GM12864 (cell line): ENCODE results near the gene ELAVL3.
A peak's percentile ranks its signal among the peaks of the same experiment; 100 is the strongest.
"Not testable (repeated sequence)": the region's sequence is repeated elsewhere in the genome, so short reads cannot be mapped to it uniquely, and the experiment has no call there.

ENCODE experiments used
- DNase-seq: peaks from one replicate; pipeline ENCODE4 v3.0.0-alpha.2; 2011; ENCODE audit warnings: low read depth
- H3K4me3 ChIP-seq: 2 replicates; pipeline ENCODE4 v1.5.1; 2011; ENCODE audit warnings: mild to moderate bottlenecking, low read depth, low read length, control low read depth
- TF ChIP-seq, protein P1 (sequence below): IDR thresholded peaks from 2 replicates; pipeline ENCODE4 v1.5.1; 2011; ENCODE audit warnings: low read depth, mild to moderate bottlenecking, moderate library complexity, low read length, control low read depth, inconsistent platforms; ENCODE audit errors: missing control alignments

The ELAVL3 gene

DNA sequence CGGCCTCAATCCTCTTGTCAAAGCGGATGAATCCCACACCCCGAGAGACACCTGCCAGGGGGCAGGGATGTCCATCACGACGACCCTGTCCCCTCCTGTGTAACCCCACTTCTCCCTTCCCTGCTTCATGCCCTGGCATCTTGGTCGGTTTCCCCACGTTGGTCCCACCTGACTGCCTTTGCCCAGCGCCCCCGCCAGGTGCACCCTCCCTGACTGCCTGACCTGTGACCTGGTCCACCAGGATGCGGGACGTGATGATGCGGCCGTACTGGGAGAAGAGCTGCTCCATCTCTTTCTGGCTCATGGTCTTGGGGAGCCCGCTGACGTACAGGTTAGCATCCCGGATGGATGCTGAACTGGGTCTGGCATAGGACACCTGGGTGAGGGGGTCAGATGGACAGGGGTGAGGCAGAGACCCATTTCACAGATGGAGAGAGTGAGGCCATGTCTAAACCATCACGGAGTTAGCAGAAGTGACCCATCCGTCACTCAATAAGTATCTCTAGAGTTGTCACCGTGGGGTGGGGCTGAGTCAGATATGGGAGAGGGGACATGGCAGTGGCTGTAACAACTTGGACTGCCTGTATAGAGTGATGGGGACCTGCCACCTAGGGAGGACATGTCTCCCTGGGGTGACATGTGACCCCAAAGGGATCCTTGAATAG is 22.5 kb downstream of the ELAVL3 start:
- no peak overlapping the region for H3K4me3 ChIP-seq
- no peak for DNase-seq
- TF ChIP-seq, protein P1, sequence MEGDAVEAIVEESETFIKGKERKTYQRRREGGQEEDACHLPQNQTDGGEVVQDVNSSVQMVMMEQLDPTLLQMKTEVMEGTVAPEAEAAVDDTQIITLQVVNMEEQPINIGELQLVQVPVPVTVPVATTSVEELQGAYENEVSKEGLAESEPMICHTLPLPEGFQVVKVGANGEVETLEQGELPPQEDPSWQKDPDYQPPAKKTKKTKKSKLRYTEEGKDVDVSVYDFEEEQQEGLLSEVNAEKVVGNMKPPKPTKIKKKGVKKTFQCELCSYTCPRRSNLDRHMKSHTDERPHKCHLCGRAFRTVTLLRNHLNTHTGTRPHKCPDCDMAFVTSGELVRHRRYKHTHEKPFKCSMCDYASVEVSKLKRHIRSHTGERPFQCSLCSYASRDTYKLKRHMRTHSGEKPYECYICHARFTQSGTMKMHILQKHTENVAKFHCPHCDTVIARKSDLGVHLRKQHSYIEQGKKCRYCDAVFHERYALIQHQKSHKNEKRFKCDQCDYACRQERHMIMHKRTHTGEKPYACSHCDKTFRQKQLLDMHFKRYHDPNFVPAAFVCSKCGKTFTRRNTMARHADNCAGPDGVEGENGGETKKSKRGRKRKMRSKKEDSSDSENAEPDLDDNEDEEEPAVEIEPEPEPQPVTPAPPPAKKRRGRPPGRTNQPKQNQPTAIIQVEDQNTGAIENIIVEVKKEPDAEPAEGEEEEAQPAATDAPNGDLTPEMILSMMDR = no peak

DNA sequence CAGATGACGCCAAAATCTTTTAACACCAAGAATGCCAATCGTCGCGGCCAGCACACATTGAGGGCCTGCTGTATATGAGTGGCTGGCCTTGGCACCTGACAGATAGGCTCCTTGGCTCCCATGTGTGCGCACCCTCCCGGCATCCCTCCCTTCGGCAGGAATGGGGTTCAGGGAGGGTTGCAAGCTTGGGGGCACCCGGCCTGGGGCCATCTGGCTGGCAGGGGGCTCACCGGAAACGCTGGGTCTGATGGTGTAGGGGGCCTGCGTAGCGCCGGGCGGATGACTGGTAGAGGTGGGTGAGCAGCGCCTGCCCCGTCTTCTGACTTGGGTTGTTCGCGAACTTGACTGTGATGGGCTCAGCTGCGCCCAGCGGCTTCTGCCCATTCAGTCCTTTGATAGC is 23.0 kb downstream of the ELAVL3 start:
- no peak for DNase-seq
- TF ChIP-seq, protein P1 = no peak
- no peak overlapping the region for H3K4me3 ChIP-seq

DNA sequence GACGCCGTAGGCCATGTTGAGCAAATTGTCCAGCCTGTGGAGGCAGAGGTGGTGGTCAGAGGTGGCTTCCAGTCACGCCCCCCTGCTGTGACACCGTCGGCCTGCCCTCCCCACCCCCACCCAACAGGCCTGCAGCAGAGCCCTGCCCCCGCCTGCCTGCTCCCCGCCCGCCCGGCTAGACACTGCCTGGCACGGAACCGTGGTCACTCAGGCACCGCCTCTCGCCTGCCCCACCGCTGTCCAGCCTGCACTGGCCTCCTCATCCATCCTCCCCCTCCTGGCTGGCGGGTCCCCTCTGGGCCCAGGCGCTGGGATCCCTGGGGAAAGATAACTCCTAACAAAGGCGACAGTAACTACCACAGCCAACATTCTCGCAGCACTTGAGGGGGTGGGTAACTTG is 23.7 kb downstream of the ELAVL3 start:
- TF ChIP-seq, protein P1 = no peak
- no peak overlapping the region for H3K4me3 ChIP-seq
- no peak for DNase-seq

DNA sequence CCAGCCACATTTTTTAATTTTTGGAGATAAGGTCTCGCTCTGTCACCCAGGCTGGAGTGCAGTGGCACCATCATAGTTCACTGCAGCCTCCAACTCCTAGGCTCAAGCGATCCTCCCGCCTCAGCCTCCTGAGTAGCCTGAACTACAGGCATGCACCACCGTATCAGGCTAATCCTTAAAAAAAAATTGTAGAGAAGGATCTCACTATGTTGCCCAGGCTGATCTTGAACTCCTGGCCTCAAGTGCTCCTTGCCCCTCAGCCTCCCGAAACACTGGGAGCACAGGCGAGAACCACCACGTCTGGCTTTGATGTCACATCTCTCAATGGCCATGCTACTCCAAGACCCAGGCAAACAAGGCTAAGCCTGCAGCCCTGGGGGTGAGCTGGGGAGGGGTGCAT is 24.2 kb downstream of the ELAVL3 start:
- no peak for DNase-seq
- TF ChIP-seq, protein P1 = no peak

DNA sequence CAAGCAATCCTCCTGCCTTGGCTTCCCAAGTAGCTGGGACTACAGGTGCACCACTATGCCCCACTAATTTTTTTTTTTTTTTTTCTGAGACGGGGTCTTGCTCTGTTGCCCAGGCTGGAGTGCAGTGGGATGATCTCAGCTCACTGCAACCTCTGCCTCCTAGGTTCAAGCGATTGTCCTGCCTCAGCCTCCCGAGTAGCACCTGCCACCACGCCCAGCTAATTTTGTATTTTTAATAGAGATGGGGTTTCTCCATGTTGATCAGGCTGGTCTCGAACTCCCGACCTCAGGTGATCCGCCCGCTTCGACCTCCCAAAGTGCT is 25.7 kb downstream of the ELAVL3 start:
- H3K4me3 ChIP-seq, DNase-seq: not testable (repeated sequence)

More for the DNA sequence above, 24.2 kb downstream of the ELAVL3 start:
- H3K4me3 ChIP-seq = no peak overlapping the region

DNA sequence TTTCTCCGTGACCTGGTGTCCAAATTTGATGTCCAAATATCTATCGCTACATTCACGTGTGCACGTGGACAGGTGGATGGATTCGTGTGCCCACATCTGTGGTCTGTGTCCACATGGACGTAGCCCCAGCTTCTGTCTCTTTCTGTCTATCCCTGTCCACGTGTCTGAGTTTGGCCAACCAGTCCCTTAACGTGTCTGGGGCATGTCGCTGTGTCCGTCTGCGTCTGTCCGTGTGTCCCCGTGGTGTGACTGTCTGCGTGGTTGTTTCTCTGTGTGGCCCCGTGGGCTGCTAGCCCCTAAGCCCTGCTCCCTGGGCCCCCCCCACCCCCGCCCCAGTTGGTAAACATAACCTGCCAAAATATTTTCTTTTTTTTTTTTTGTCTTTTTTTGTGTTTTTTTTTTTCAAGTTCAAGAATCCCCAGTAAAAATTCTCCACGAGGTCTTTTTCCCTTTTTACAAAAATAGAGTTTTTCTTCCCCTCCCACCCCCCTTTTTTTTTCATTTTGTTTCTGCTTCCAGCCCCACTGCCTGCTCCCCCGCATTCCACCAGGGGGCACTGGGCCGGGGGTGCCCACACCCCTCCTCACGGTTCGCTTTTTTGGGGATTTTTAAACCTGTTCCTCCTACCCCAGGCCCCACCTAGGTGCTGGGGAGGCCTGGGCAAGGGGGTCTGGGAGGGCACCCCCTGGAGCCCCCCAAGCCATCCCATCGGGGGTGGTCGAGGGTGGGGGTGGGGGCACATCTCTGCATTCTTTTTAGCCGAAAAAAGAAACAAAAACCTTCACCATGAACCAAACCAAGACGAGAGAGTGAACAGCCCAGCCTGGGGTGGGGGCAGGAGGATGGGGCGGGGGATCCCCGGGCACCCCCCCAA is 27.1 kb downstream of the ELAVL3 start:
- peak overlapping the region; percentile 49 for H3K4me3 ChIP-seq
- TF ChIP-seq, protein P1 = peak; percentile 66
- no peak for DNase-seq

DNA sequence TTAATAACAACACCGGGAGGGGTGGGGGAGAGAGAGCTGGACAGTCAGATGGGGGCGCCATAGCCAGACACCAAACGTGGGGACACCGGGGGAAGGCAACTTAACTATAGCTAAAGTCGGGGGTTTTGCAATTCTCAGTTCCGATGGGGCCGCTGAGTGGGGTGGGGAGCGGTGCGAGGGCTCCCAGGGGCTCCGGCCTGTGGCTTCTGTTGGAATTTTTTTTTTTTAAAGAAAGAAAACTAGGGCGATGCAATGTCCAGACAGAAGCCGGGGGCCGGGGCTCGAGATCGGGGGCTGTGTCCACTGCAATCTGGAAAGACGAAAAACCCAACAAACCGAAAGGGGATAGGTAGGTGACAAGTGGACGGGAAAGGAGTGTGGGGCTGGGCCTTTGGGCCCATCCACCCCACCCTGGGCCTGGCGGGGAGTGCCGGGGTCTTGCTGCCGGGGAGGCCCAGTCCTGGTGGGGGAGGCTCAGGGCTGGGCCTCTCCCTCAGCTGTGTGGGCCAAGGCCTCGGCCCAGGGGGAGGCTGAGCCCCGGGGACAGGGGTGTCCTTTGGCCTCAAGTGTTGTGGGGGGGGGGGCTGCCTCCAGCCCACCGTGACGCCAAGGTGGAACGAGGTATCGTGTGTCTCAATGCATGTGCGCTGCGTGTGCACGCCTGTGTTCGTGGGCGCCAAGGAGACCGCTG is 28.1 kb downstream of the ELAVL3 start:
- no peak for DNase-seq
- peak overlapping the region; percentile 49 for H3K4me3 ChIP-seq
- TF ChIP-seq, protein P1 = peak; percentile 45
